ENCODE measurements around the gene RFTN1.

DNA sequence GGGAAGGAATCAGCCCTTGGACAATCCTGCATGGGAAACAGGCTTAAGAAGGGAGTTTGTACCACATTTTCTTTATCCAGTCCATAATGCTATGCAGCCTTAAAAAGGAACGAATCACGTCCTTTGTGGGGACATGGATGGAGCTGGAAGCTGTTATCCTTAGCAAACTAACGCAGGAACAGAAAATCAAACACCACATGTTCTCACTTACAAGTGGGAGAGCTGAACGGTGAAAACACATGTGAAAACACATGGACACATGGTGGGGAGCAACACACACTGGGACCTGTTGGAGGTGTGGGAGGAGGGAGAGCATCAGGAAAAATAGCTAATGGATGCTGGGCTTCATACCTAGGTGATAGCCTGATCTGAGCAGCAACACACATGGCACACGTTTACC lies 178.2 kb downstream of the RFTN1 start:
- TF ChIP-seq, protein P1, sequence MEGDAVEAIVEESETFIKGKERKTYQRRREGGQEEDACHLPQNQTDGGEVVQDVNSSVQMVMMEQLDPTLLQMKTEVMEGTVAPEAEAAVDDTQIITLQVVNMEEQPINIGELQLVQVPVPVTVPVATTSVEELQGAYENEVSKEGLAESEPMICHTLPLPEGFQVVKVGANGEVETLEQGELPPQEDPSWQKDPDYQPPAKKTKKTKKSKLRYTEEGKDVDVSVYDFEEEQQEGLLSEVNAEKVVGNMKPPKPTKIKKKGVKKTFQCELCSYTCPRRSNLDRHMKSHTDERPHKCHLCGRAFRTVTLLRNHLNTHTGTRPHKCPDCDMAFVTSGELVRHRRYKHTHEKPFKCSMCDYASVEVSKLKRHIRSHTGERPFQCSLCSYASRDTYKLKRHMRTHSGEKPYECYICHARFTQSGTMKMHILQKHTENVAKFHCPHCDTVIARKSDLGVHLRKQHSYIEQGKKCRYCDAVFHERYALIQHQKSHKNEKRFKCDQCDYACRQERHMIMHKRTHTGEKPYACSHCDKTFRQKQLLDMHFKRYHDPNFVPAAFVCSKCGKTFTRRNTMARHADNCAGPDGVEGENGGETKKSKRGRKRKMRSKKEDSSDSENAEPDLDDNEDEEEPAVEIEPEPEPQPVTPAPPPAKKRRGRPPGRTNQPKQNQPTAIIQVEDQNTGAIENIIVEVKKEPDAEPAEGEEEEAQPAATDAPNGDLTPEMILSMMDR (IDR thresholded peaks at IDR 0.05), result no peak
- no peak for TF ChIP-seq POLR2A (IDR thresholded peaks at IDR 0.05)
